ENCODE results near the gene CCDC87. TPM values are rescaled to one million over a fixed set of nuclear protein-coding genes. Genes with fewer than 3 reads are reported as not detected.
"Not testable (repeated sequence)": the region's sequence is repeated elsewhere in the genome, so short reads cannot be mapped to it uniquely, and the experiment has no call there.

CCDC87 gene
- total RNA-seq, 1 experiment from 2014 or later = 0.43 TPM

DNA sequence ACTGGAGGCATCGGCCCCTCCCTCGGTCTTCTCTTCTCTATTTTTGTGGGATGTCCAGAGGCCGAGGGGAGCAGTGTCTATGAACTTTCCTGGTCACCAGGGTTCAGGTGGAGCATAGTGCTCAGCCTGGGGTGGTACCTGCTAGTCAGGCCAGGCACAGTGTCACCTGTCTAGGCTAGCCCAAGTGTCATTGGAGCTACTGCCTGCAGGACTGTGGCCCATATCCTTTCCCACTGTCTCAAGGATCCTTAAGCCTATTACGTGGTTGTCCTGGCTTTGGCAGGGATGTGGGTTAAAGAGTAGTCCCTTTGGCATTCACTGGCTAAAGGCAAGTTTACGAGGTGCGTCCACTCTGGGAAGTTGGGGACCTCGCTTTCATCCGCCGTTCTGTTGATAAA is 32.9 kb upstream of the CCDC87 start:
- H3K4me1 ChIP-seq = no peaks in the 10 kb centered on the region

DNA sequence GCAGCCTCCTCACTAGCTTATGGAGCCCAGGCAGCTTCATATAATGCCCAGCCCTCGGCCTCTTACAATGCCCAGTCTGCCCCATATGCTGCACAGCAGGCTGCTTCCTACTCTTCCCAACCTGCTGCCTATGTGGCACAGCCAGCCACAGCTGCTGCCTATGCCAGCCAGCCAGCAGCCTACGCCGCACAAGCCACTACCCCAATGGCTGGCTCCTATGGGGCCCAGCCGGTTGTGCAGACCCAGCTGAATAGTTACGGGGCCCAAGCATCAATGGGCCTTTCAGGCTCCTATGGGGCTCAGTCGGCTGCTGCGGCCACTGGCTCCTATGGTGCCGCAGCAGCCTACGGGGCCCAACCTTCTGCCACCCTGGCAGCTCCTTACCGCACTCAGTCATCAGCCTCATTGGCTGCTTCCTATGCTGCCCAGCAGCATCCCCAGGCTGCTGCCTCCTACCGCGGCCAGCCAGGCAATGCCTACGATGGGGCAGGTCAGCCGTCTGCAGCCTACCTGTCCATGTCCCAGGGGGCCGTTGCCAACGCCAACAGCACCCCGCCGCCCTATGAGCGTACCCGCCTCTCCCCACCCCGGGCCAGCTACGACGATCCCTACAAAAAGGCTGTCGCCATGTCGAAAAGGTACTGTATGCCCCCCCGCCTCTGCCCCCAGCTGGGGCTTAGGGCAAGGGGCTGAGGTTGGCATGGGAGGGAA is 32.3 kb upstream of the CCDC87 start:
- no peaks in the 10 kb centered on the region for H3K4me1 ChIP-seq
- H3K27ac ChIP-seq = no peak overlapping the region
- peaks cover 81% of the 10 kb centered on the region for H3K36me3 ChIP-seq
- H3K27me3 ChIP-seq = no peaks in the 10 kb centered on the region
- no peaks in the 10 kb centered on the region for H3K9me3 ChIP-seq (replicated peaks)
- H3K4me3 ChIP-seq = no peak overlapping the region
- DNase-seq = no peak

More for the DNA sequence above, 32.9 kb upstream of the CCDC87 start:
- Histone ChIP-seq H3K4me3 (no peak overlapping the region), H3K27me3 (no peaks in the 10 kb centered on the region), H3K9me3 (replicated peaks) (no peaks in the 10 kb centered on the region), H3K27ac (no peak overlapping the region), H3K36me3 (peaks cover 86% of the 10 kb centered on the region)
- DNase-seq = no peak

DNA sequence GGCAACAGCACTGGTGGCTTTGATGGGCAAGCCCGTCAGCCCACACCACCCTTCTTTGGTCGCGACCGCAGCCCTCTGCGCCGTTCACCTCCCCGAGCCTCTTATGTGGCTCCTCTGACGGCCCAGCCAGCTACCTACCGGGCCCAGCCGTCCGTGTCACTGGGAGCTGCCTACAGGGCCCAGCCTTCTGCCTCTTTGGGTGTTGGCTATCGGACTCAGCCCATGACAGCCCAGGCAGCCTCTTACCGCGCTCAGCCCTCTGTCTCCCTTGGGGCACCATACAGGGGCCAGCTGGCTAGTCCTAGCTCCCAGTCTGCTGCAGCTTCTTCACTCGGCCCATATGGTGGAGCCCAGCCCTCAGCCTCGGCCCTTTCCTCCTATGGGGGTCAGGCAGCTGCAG is 31.6 kb upstream of the CCDC87 start:
- H3K4me3 ChIP-seq = no peak overlapping the region
- no peaks in the 10 kb centered on the region for H3K27me3 ChIP-seq
- H3K36me3 ChIP-seq = peaks cover 78% of the 10 kb centered on the region
- no peaks in the 10 kb centered on the region for H3K4me1 ChIP-seq
- DNase-seq = no peak
- no peaks in the 10 kb centered on the region for H3K9me3 ChIP-seq (replicated peaks)
- H3K27ac ChIP-seq = no peak overlapping the region

DNA sequence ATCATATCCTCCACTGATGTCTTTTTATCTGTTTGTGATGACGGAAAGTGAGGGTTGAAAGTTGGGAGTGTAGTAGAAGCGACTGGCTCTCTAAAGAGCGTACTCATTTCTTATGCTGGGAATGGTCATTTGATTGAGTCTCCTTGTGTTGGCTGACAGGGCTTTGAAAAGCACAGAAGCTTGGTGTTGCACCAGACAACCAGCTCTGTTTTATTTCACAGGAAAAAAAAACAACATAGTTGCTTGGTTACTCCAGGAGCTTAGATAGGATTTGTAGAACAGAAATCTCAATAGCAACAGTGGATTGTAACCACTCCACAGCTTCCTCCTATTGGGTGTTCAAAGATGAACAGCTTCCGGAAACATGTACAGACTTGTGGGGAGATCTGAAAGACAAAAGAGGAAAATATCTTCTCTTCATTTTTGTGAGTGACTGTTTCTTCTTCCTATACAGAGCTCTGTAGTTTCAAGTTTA is 26.3 kb upstream of the CCDC87 start:
- DNase-seq = no peak
- Histone ChIP-seq H3K9me3 (replicated peaks) (no peaks in the 10 kb centered on the region), H3K4me3 (peak overlapping the region; percentile 85), H3K27me3 (no peaks in the 10 kb centered on the region), H3K36me3 (peaks cover 36% of the 10 kb centered on the region), H3K4me1 (no peaks in the 10 kb centered on the region), H3K27ac (no peak overlapping the region)

DNA sequence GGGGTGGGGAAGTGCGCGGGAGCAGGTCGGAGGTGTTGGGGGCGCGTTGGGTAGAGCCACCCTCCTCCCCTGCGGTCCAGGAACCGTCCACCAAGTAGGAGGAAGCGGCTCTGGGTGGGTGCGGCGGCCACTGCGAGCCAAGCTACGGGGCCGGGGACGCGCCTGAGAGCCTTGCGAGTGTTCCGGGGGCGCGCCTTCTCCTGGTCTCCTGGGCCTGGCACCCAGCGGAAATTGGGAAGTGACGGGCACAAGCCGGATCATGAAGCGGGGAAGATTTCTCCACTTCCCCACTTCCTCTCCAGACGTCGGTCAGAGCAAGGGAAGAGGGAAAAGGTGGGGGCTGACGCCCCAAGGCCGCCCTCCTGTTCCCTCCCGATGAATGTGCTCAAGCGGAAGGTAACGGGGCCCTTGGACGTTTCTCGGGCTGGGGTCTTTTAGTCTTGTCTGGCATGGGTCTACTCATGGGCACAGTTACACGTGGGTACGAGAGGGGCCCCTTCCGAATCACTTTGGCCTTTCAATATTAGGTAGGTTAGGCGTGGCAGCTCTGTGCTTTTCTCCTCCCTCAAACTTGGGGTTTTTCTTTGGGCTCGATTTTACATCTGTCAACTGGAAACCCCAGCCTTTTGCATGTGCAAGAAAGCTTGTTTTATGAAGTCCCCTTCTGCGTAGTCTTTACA is 24.4 kb upstream of the CCDC87 start:
- Histone ChIP-seq H3K27me3 (no peaks in the 10 kb centered on the region), H3K4me1 (no peaks in the 10 kb centered on the region), H3K4me3 (peak overlapping the region; percentile 85), H3K27ac (peak overlapping the region; percentile 78), H3K9me3 (replicated peaks) (no peaks in the 10 kb centered on the region), H3K36me3 (peaks cover 18% of the 10 kb centered on the region)
- no peak for DNase-seq

DNA sequence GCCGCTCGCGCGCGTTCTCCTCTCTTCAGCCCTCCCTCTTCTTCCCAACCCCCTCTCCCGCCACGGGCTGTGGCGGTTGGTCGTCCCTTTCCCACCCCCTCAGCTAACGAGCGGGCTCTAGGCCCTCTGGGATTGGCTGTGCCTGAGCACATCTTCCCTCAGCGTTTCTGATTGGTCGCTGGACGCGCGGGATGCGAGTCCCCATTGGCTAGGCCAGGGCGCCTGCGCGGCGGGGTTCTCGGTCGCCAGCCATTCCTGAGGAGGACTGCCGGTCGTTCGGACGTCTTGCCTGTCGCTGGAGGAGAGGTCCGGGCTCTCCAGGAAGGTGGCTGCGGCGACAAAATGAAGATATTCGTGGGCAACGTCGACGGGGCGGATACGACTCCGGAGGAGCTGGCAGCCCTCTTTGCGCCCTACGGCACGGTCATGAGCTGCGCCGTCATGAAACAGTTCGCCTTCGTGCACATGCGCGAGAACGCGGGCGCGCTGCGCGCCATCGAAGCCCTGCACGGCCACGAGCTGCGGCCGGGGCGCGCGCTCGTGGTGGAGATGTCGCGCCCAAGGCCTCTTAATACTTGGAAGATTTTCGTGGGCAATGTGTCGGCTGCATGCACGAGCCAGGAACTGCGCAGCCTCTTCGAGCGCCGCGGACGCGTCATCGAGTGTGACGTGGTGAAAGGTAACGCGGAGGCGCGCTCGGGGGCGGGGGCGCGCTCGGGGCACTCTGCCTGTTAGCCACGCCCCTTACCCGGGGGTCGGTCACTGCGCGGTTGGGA is 23.7 kb upstream of the CCDC87 start, which contains the start of gene RBM14:
TSS of gene RBM14 (plus strand) at position 252 of the 776 bp plus-strand sequence. CDS start at position 343, 91 bp downstream.
- DNase-seq = peak; percentile 99
- Histone ChIP-seq H3K4me1 (no peaks in the 10 kb centered on the region), H3K9me3 (replicated peaks) (no peaks in the 10 kb centered on the region), H3K4me3 (peak within 1 kb of the TSS; percentile 85), H3K27ac (peak within 1 kb of the TSS; percentile 78), H3K27me3 (no peaks in the 10 kb centered on the region), H3K36me3 (peaks cover 16% of the 10 kb centered on the region)

DNA sequence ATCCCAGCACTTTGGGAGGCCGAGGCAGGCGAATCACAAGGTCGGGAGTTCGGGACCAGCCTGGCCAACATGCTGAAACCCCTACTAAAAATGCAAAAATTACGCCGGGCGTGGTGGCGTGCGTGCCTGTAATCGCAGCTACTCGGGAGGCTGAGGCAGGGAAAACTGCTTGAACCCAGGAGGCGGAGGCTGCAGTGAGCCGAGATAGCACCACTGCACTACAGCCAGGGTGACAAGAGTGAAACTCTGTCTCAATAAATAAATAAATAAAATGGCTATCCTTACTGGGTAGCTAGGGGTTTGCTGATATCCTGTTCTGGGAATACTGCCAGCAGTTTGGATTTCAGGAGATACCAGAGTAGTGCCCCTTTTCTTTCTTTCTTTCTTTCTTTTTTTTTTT is 21.2 kb upstream of the CCDC87 start:
- no peak overlapping the region for H3K4me3 ChIP-seq
- DNase-seq = peak in 1 of 2 experiments; percentile 25
- H3K4me1 ChIP-seq = no peaks in the 10 kb centered on the region
- no peak overlapping the region for H3K27ac ChIP-seq
- H3K27me3 ChIP-seq = no peaks in the 10 kb centered on the region
- H3K9me3 ChIP-seq (replicated peaks) = no peaks in the 10 kb centered on the region
- peaks cover 10% of the 10 kb centered on the region for H3K36me3 ChIP-seq

DNA sequence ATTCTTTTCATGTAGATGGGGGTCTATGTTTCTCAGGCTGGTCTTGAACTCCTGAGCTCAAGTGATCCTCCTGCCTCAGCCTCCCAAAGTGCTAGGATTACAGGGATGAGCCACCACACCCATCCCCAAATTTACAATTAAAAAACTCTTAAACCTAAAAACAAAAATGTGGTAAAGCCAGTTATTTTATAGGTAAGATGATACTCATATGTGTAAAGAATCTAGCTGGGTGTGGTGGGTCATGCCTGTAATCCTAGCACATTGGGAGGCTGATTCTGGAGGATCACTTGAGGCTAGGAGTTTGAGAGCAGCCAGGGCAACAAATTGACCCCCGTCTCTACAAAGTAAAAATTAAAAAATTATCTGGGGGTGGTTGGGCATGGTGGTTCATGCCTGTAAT is 19.6 kb upstream of the CCDC87 start:
- H3K27ac ChIP-seq = no peak overlapping the region
- no peaks in the 10 kb centered on the region for H3K4me1 ChIP-seq
- no peaks in the 10 kb centered on the region for H3K9me3 ChIP-seq (replicated peaks)
- peaks cover 2% of the 10 kb centered on the region for H3K36me3 ChIP-seq
- no peak for DNase-seq
- H3K4me3 ChIP-seq = no peak overlapping the region
- no peaks in the 10 kb centered on the region for H3K27me3 ChIP-seq

DNA sequence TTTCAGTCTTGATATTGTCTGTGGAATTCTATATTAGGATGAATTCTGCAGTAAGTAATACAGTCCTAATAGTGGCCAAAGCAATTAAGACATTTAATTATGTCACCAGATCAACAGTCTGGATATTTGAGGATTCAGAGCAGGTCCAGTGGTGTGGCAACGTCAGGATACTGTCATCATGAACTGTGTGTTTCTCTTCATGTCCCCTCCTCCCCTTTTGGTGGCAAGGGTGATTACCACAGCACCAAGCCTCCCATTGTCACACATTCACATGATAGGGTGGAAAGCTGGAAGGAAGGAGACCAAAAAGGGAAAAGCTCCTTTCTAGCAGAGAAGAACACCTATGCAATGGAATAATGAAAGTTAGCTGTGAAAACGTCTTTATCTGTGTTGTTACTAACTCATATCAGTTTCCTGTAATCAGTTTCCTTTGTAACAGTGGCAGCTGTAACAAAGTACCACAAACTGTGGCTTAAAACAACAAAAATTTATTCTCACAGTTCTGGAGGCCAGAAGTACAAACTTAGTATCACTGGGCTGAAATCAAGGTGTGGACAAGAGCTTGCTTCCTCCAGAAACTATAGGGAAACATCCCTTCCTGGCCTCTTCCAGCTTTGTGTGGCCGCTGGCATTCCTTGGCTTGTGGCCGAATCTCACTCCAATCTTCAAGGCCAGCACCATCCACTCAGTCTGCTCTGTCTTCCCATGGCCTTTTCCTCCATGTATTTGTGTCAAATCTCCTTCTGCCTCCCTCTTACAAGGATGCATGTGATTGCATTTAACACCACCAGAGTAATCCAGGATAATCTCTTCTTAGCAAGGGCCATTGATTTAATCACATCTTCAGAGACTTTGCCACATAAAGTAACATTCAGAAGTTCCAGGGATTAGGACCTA is 17.1 kb upstream of the CCDC87 start:
- no peaks in the 10 kb centered on the region for H3K27me3 ChIP-seq
- H3K9me3 ChIP-seq (replicated peaks) = no peaks in the 10 kb centered on the region
- no peaks in the 10 kb centered on the region for H3K36me3 ChIP-seq
- H3K4me1 ChIP-seq = no peaks in the 10 kb centered on the region
- no peak overlapping the region for H3K27ac ChIP-seq
- no peak overlapping the region for H3K4me3 ChIP-seq
- no peak for DNase-seq

DNA sequence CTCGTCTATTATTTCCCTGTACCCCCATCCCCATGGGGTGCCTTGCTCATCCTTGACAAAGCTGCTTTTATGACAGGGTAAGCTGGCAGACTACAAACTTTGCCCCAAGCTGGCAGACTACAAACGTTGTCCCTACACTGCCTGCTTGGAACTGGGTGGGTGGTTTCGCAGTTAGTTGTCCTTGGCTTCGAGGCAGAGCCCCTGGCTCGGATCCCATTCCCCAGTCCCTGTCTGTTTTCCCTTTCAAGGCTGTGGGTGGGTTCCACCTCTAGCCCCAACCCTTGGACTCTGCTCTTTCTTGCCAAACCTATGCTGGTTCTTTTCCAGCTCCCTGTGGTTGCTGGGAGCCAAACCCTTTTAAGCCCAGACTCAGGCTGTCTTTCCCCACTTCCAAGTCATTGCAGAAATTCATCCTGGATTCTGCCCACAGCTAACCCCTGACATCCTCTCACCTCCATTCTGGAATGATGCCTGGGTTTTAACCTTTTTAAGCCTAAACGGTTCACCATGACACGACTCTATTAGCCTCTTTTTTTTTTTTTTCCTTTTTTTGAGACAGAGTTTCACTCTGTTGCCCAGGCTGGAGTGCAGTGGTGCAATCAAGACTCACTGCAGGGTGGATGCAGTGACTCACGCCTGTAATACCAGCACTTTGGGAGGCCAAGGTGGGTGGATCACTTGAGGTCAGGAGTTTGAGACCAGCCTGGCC is 14.4 kb upstream of the CCDC87 start:
- Histone ChIP-seq H3K27ac (no peak overlapping the region), H3K36me3 (no peaks in the 10 kb centered on the region)
- DNase-seq = no peak

DNA sequence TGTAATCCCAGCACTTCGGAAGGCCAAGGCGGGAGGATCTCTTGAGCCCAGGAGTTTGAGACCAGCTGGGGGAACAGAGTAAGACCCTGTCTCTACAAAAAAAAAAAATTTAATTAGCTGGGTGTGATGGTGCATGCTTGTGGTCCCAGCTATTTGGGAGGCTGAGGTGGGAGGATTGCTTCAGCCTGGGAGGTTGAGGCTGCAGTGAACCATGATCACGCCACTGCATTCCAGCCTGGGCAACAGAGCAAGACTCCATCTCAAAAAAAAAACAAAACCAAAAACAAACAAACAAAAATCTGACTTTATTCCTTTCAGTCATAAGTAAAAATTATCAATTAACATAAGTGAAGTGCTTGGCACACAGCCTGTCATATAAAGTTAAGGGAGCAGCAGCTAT is 13.7 kb upstream of the CCDC87 start:
- DNase-seq = not testable (repeated sequence)

More for the DNA sequence above, 14.4 kb upstream of the CCDC87 start:
- Histone ChIP-seq H3K4me1 (no peaks in the 10 kb centered on the region), H3K9me3 (replicated peaks) (no peaks in the 10 kb centered on the region), H3K4me3 (no peak overlapping the region), H3K27me3 (no peaks in the 10 kb centered on the region)

DNA sequence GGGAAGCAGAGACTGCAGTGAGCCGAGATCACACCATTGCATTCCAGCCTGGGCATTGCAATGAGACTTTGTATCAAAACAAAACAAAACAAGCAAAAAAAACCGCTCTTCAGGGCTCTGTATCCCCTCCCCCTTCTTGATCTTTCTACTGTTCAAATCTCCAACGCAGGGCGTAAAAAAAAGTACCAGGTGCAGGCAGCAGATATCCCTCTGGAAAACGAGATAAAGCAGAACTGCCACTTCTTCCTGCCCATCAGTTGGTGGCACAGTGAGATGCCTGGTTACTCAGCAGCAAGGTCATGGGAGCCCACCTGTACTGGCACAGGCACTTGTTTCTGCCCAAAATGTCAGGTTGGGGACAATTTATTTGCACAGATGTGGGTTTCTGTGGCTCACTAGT is 11.3 kb upstream of the CCDC87 start:
- no peaks in the 10 kb centered on the region for H3K36me3 ChIP-seq
- no peak overlapping the region for H3K4me3 ChIP-seq
- no peaks in the 10 kb centered on the region for H3K27me3 ChIP-seq
- H3K4me1 ChIP-seq = no peaks in the 10 kb centered on the region
- no peak overlapping the region for H3K27ac ChIP-seq
- no peak for DNase-seq
- H3K9me3 ChIP-seq (replicated peaks) = no peaks in the 10 kb centered on the region

More for the DNA sequence above, 13.7 kb upstream of the CCDC87 start:
- H3K27ac ChIP-seq; H3K4me3 ChIP-seq; H3K36me3 ChIP-seq; H3K27me3 ChIP-seq; H3K9me3 ChIP-seq (replicated peaks); H3K4me1 ChIP-seq: not testable (repeated sequence)

DNA sequence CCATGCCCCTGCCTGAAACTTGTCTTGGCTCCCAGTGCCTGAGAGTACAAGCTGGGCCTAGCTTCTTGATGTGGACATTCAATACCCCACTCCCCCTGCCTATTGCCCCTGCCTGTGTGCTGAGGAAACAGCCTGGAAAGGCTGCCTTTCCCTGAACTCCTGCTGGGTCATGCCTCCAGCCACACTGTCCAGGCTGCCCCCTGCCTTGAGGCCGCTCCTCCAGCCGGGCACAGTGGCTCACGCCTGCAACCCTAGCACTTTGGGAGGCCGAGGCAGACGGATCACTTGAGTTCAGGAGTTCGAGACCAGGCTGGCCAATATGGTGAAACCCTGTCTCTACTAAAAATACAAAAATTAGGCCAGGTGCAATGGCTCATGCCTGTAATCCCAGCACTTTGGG is 10.2 kb upstream of the CCDC87 start:
- Histone ChIP-seq H3K4me1 (no peaks in the 10 kb centered on the region), H3K27ac (no peak overlapping the region), H3K9me3 (replicated peaks) (no peaks in the 10 kb centered on the region), H3K4me3 (no peak overlapping the region), H3K36me3 (no peaks in the 10 kb centered on the region), H3K27me3 (no peaks in the 10 kb centered on the region)
- no peak for DNase-seq

Data from SJCRH30 (cell line).